ENCODE data around the gene MIOX. TPM values are rescaled to one million over a fixed set of nuclear protein-coding genes. Genes with fewer than 3 reads are reported as not detected.

The MIOX gene
- total and polyA plus RNA-seq, 2 of the 13 experiments (the other 11 are each of a cell fraction or from before 2014, with no cell fraction given) = 1.5 to 2.9 TPM

DNA sequence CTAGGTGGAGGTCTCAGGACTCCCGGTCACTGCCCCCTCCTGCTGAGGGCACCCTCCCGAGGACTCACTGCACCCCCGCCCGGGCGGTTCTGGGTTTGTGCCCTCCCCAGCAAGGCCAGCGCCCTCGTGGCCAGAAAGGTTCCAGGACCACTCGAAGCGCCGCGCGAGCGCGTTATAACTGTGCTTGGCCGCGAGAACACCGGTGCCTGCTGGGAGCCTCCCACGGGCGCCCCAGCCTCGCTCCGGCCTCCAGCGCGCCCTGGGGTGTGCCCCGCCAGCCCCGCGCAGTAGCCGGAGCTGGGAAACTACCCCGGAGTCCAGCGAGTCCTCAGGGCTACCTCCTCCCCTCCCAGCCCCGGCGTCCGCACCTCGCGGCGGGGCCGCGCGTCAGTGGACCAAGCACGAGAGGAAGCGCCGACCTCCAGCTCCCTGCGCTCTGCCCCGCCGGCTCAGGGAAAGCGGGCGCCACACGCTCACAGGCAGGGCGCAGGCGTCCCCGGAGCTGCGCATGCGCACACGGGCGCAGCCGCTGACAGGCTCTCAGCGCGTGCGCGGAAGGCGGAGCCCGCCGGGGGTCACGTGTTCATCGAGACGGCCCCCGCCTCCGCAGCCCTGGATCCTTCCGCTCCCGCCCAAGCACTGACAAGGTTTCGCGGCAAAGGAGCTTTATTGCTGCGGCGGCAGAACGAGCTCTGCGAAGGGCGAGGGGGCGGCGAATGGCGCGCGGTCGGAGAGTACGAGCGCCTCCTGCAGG lies 38.6 kb downstream of the MIOX start, which contains the start of gene SCO2 (continued):
- no peak for TF ChIP-seq RNF219 (CRISPR knock-in tag; IDR thresholded peaks at IDR 0.05)
- no peak for TF ChIP-seq ZNF329 (CRISPR knock-in tag; IDR thresholded peaks at IDR 0.05; ENCODE audit: low read depth)
- TF ChIP-seq NR2F6 (IDR thresholded peaks at IDR 0.05) = no peak
- TF ChIP-seq NR2F6 (CRISPR knock-in tag; IDR thresholded peaks at IDR 0.05) = no peak
- TF ChIP-seq HMG20A (CRISPR knock-in tag; IDR thresholded peaks at IDR 0.05; ENCODE audit: borderline replicate concordance) = no peak

- in situ Hi-C loops (cut with HindIII; ENCODE audit: extremely low pct_ligation_motif_present, low pct_unique_long_range_greater_than_20kb) (no loop called here), intact Hi-C loops (cut with micrococcal nuclease; ENCODE audit: unreplicated experiment) (loop anchor here (1.0 to 5.0 kb wide), 2 partner anchors 17 to 37 kb away; partner anchors contain the start of genes NCAPH2 and SYCE3)
- H3K36me3 ChIP-seq (replicated peaks in 1 of 2; ENCODE audit: control insufficient read depth in 1 of 2, insufficient read depth in 2 of 2, low read length in 2 of 2) = peaks cover 5 to 26% of the 10 kb centered on the region in 2 experiments; a peak in 4 of 5 replicates
- no CpG with 5 or more reads among the region's 33 CpGs for WGBS (ENCODE audit: low lambda C conversion rate)
- peaks cover 55% of the 10 kb centered on the region for H3K4me1 ChIP-seq (ENCODE audit: insufficient read depth, low read length)
- H3K9ac ChIP-seq (ENCODE audit: insufficient read depth, low read depth, low read length) = peak overlapping the region; percentile 91
- POLR2A ChIA-PET = interaction anchor here (0.7 to 4.2 kb wide), 42 partner anchors 9 to 284 kb away, joined by 3 to 97 read pairs (median 5); partner anchors contain the start of genes ADM2, ARSA, CHKB and DENND6B
- CTCF ChIA-PET (ENCODE audit: low intra/inter-chr PET ratio, low total read pairs) = no interaction called here
- H3K79me2 ChIP-seq (ENCODE audit: insufficient read depth, low read length) = peaks cover 20% of the 10 kb centered on the region
- H2AFZ ChIP-seq (ENCODE audit: low read length) = no peak overlapping the region
- H3K27ac ChIP-seq (ENCODE audit: extremely low read length, insufficient read depth, low read length) = peak overlapping the region; percentile 94
- no peaks in the 10 kb centered on the region for H3K9me3 ChIP-seq (ENCODE audit: low read length)
- H4K20me1 ChIP-seq (ENCODE audit: insufficient read depth, low read length) = peaks cover 19% of the 10 kb centered on the region
- BruUV-seq (replicated peaks) = no TSS peak
- H3K4me3 ChIP-seq (replicated peaks in 1 of 3; ENCODE audit: insufficient read depth in 1 of 3, low read depth in 2 of 3, low read length in 3 of 3) = peak overlapping the region; percentile 70 to 84 (median 83); a peak in 5 of 6 replicates
- H3K27me3 ChIP-seq (ENCODE audit: control insufficient read depth in 1 of 2, insufficient read depth in 2 of 2, low read length in 2 of 2) = no peaks in the 10 kb centered on the region
- DNase-seq (ENCODE audit: low spot score) = no peak
- ATAC-seq = peak; percentile 15; the same call in 2 of the 3 replicates
- FAIRE-seq = no peak
- peak overlapping the region; percentile 100 for H3K4me2 ChIP-seq (ENCODE audit: low read depth, low read length)
- no peak for TF ChIP-seq NFAT5 (CRISPR knock-in tag; IDR thresholded peaks at IDR 0.05)
- TF ChIP-seq, protein P1, sequence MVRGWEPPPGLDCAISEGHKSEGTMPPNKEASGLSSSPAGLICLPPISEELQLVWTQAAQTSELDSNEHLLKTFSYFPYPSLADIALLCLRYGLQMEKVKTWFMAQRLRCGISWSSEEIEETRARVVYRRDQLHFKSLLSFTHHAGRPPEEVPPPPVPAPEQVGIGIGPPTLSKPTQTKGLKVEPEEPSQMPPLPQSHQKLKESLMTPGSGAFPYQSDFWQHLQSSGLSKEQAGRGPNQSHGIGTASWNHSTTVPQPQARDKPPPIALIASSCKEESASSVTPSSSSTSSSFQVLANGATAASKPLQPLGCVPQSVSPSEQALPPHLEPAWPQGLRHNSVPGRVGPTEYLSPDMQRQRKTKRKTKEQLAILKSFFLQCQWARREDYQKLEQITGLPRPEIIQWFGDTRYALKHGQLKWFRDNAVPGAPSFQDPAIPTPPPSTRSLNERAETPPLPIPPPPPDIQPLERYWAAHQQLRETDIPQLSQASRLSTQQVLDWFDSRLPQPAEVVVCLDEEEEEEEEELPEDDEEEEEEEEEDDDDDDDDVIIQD (CRISPR knock-in tag; IDR thresholded peaks at IDR 0.05; ENCODE audit: low read depth) = no peak
- TF ChIP-seq ZBTB7B (CRISPR knock-in tag; IDR thresholded peaks at IDR 0.05) = no peak
- TF ChIP-seq MAFK (conservative IDR thresholded peaks at IDR 0.05 in 1 of 2, IDR thresholded peaks at IDR 0.05 in 1 of 2; ENCODE audit: low read length in 2 of 2) = no peak
- no peak for TF ChIP-seq CCAR2 (optimal IDR thresholded peaks at IDR 0.05; ENCODE audit: low read depth, low read length)
- no peak for TF ChIP-seq ZNF484 (CRISPR knock-in tag; IDR thresholded peaks at IDR 0.05; ENCODE audit: borderline replicate concordance, low read depth)
- no peak for TF ChIP-seq SOX5 (CRISPR knock-in tag; IDR thresholded peaks at IDR 0.05; ENCODE audit: borderline replicate concordance)
- no peak for TF ChIP-seq ASH2L (IDR thresholded peaks at IDR 0.05; ENCODE audit: insufficient read length, low read depth, low read length)
Observed at GRCh38 chr22:50525858-50526107, 39.1 kb downstream of the MIOX start.
